Activated CD8-positive, alpha-beta memory T cell treated with anti-CD3 and anti-CD28 coated beads for 48 hours (primary cell): ENCODE data around the gene GNPAT.

Experiments used
- DNase-seq, 3 experiments: peaks; one replicate each; pipeline ENCODE4 v3.0.0-alpha.2; 2020; ENCODE audit warnings: low read depth in 2 of 3, low spot score in 2 of 3

GNPAT gene

GRCh38 chr1:231242516-231243198 is 1.6 kb downstream of the GNPAT start:
- no peak for DNase-seq

- no peak for DNase-seq
Observed at GRCh38 chr1:231248778-231249177, 7.8 kb downstream of the GNPAT start.

- DNase-seq = no peak
Observed at GRCh38 chr1:231252336-231252735, 11.3 kb downstream of the GNPAT start.

GRCh38 chr1:231260351-231260750 is 19.3 kb downstream of the GNPAT start:
- DNase-seq = no peak

- no peak for DNase-seq
Observed at GRCh38 chr1:231264642-231265041, 23.6 kb downstream of the GNPAT start.

GRCh38 chr1:231265379-231265778 is 24.4 kb downstream of the GNPAT start:
- no peak for DNase-seq

GRCh38 chr1:231266811-231267322 is 25.9 kb downstream of the GNPAT start:
- DNase-seq = no peak

GRCh38 chr1:231272173-231272572 is 31.2 kb downstream of the GNPAT start:
- DNase-seq = no peak

GRCh38 chr1:231272880-231273279 is 31.9 kb downstream of the GNPAT start:
- no peak for DNase-seq

GRCh38 chr1:231274119-231274825 is 33.3 kb downstream of the GNPAT start:
- no peak for DNase-seq

- no peak for DNase-seq
Observed at GRCh38 chr1:231278100-231278790, 37.2 kb downstream of the GNPAT start.

GRCh38 chr1:231279081-231279480 is 38.1 kb downstream of the GNPAT start:
- DNase-seq = no peak

- DNase-seq = no peak
Observed at GRCh38 chr1:231279683-231280082, 38.7 kb downstream of the GNPAT start.

GRCh38 chr1:231284441-231284840 is 43.4 kb downstream of the GNPAT start:
- no peak for DNase-seq

GRCh38 chr1:231286603-231287002 is 45.6 kb downstream of the GNPAT start:
- DNase-seq = no peak

- no peak for DNase-seq
Observed at GRCh38 chr1:231295938-231296337, 54.9 kb downstream of the GNPAT start.

GRCh38 chr1:231301990-231302389 is 61.0 kb downstream of the GNPAT start:
- no peak for DNase-seq

- DNase-seq = no peak
Observed at GRCh38 chr1:231310391-231310934, 69.5 kb downstream of the GNPAT start.

- no peak for DNase-seq
Observed at GRCh38 chr1:231311720-231312431, 70.9 kb downstream of the GNPAT start.

- DNase-seq = no peak
Observed at GRCh38 chr1:231312432-231312788, 71.4 kb downstream of the GNPAT start.

- DNase-seq = no peak
Observed at GRCh38 chr1:231313661-231314060, 72.6 kb downstream of the GNPAT start.
